ENCODE data around the gene ATG4B. TPM values are rescaled to one million over a fixed set of nuclear protein-coding genes. Genes with fewer than 3 reads are reported as not detected.
A peak's percentile ranks its signal among the peaks of the same experiment; 100 is the strongest.

ATG4B gene
- total RNA-seq, 3 donors from 2014 or later (not counting 1 experiment from before 2014, with no cell fraction given): 106 to 171 (median 139) TPM

DNA sequence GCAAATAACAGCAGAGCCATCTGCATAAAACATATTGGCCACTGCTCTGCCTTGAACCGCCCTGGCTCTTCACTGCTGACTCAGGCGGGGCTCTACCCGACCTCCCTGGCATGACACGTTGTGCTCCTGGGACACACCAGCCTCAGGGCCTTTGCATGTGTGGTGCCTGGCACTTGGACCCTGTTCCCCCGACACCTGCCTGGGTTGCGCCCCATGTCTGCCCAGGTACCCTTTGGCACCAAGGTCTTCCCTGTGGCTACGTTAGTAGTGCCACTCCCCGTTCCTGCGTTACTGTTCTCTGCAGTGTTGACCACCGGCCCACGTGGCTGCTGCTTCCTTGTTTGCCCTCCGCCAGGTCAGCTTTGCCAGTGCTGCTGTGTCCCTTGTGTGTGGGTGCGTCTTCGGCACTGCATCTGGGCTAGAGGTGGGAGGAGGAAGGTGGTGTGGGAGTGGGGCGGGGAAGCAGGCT lies 20.3 kb downstream of the ATG4B start:
- no peak overlapping the region for H3K4me3 Mint-ChIP-seq
- H3K27ac Mint-ChIP-seq: no peak overlapping the region

DNA sequence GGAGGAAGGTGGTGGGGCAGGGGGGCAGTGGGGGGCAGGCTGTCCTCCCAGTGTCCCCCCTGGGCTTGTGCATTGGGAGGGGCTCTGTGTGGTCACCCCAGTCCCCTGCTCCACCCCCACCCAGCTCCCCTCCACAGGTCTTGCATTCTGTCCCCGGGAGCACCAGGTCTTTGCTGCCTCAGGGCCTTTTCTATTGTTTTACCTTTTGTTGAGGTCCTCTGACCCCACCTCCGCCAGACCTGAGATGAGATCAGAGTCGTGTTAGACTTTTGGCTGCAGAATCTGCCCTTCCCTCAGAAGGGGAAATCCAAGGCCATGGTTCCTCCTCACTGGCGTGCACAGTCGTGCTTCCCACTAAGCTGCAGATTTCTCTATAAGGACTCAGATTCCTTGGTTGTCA lies 20.8 kb downstream of the ATG4B start:
- TF ChIP-seq, protein P1, sequence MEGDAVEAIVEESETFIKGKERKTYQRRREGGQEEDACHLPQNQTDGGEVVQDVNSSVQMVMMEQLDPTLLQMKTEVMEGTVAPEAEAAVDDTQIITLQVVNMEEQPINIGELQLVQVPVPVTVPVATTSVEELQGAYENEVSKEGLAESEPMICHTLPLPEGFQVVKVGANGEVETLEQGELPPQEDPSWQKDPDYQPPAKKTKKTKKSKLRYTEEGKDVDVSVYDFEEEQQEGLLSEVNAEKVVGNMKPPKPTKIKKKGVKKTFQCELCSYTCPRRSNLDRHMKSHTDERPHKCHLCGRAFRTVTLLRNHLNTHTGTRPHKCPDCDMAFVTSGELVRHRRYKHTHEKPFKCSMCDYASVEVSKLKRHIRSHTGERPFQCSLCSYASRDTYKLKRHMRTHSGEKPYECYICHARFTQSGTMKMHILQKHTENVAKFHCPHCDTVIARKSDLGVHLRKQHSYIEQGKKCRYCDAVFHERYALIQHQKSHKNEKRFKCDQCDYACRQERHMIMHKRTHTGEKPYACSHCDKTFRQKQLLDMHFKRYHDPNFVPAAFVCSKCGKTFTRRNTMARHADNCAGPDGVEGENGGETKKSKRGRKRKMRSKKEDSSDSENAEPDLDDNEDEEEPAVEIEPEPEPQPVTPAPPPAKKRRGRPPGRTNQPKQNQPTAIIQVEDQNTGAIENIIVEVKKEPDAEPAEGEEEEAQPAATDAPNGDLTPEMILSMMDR (IDR thresholded peaks at IDR 0.05): no peak
- Histone ChIP-seq H3K9me3 (ENCODE audit: control insufficient read depth, insufficient read depth, low read length) (no peaks in the 10 kb centered on the region), H3K36me3 (ENCODE audit: control insufficient read depth, insufficient read depth, low read length) (peaks cover 48% of the 10 kb centered on the region), H3K27ac (ENCODE audit: low read length) (no peak overlapping the region), H3K4me3 (ENCODE audit: low read length) (no peak overlapping the region), H3K27me3 (ENCODE audit: control insufficient read depth, insufficient read depth, low read length) (no peaks in the 10 kb centered on the region), H3K4me1 (ENCODE audit: control insufficient read depth, insufficient read depth, low read length) (no peaks in the 10 kb centered on the region)
- ATAC-seq (no peak), DNase-seq (no peak)
- H3K4me3 Mint-ChIP-seq: no peak overlapping the region
- no peaks in the 10 kb centered on the region for H3K27me3 Mint-ChIP-seq (ENCODE audit: low read depth in 2 of 2)
- H3K27ac Mint-ChIP-seq: no peak overlapping the region
- intact Hi-C loops (cut with micrococcal nuclease): no loop called here
- WGBS (ENCODE audit: insufficient coverage): 89% methylated on average over 5 of the region's 5 CpGs
- no peaks in the 10 kb centered on the region for H3K36me3 Mint-ChIP-seq
- H3K4me1 Mint-ChIP-seq: no peaks in the 10 kb centered on the region
- no peaks in the 10 kb centered on the region for H3K9me3 Mint-ChIP-seq

More for the DNA sequence above, 20.3 kb downstream of the ATG4B start:
- Mint-ChIP-seq H3K9me3 (no peaks in the 10 kb centered on the region), H3K4me1 (no peaks in the 10 kb centered on the region), H3K27me3 (ENCODE audit: low read depth in 2 of 2) (no peaks in the 10 kb centered on the region), H3K36me3 (no peaks in the 10 kb centered on the region)
- 92% methylated on average over 15 of the region's 15 CpGs for WGBS (ENCODE audit: insufficient coverage)
- no peak overlapping the region for H3K4me3 ChIP-seq (ENCODE audit: low read length)
- no peaks in the 10 kb centered on the region for H3K4me1 ChIP-seq (ENCODE audit: control insufficient read depth, insufficient read depth, low read length)
- no peaks in the 10 kb centered on the region for H3K9me3 ChIP-seq (ENCODE audit: control insufficient read depth, insufficient read depth, low read length)
- ATAC-seq: no peak
- no peaks in the 10 kb centered on the region for H3K27me3 ChIP-seq (ENCODE audit: control insufficient read depth, insufficient read depth, low read length)
- H3K27ac ChIP-seq (ENCODE audit: low read length): no peak overlapping the region
- no peak for DNase-seq
- peaks cover 52% of the 10 kb centered on the region for H3K36me3 ChIP-seq (ENCODE audit: control insufficient read depth, insufficient read depth, low read length)
- TF ChIP-seq, protein P1 (IDR thresholded peaks at IDR 0.05): no peak
- intact Hi-C loops (cut with micrococcal nuclease): no loop called here

DNA sequence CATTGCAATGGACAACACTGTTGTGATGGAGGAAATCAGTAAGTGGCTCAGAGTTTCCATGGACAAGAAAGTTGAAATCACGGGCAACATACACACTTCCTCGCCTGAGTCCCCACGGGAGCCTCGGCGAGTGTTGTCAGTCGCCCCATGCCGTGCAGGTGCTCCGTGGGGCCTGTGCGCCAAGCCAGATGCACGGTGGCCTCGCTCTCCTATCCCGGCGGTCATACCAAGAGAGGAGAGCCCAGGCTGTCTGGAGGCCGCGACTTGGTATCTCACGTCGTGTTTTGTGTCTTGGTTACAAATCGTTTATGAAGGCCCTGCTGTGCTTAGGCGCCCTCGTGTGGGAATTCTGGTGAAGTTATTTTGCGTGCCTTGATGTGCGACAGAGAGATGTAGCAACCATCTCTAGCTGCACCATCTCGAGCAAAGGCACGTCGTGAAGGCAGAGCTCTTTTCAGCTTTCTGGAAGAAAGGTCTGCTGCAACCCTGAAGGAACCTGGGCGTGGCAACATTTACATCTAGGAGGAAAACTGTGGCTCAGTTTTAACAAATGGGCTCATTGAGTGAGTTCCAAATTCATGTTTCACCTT lies 21.8 kb downstream of the ATG4B start:
- Histone ChIP-seq H3K27me3 (ENCODE audit: control insufficient read depth, insufficient read depth, low read length) (no peaks in the 10 kb centered on the region), H3K9me3 (ENCODE audit: control insufficient read depth, insufficient read depth, low read length) (no peaks in the 10 kb centered on the region), H3K4me1 (ENCODE audit: control insufficient read depth, insufficient read depth, low read length) (no peaks in the 10 kb centered on the region), H3K27ac (ENCODE audit: low read length) (no peak overlapping the region), H3K4me3 (ENCODE audit: low read length) (no peak overlapping the region), H3K36me3 (ENCODE audit: control insufficient read depth, insufficient read depth, low read length) (peaks cover 48% of the 10 kb centered on the region)
- Mint-ChIP-seq H3K4me3 (no peak overlapping the region), H3K27me3 (ENCODE audit: low read depth in 2 of 2) (no peaks in the 10 kb centered on the region), H3K4me1 (no peaks in the 10 kb centered on the region), H3K27ac (no peak overlapping the region), H3K9me3 (no peaks in the 10 kb centered on the region), H3K36me3 (no peaks in the 10 kb centered on the region)
- ATAC-seq: peak in 1 of 3 donors; percentile 14
- peak in 1 of 2 donors; percentile 58 for DNase-seq
- TF ChIP-seq, protein P1 (IDR thresholded peaks at IDR 0.05): no peak
- intact Hi-C loops (cut with micrococcal nuclease): no loop called here
- WGBS (ENCODE audit: insufficient coverage): 82% methylated on average over 26 of the region's 26 CpGs

All from natural killer cell (primary cell).